Liver (tissue), 3 donors: ENCODE measurements around the gene GMEB1.

Experiments used
- CTCF ChIP-seq: fragments of 150-350 bp; IDR thresholded peaks from 2 replicates; pipeline ENCODE4 v1.5.1; 2017; ENCODE audit warnings: improper control_type of control experiment, low read depth, low read length; ENCODE audit not compliant: missing input control
- EGR1 ChIP-seq, 2 donors: IDR thresholded peaks; 2 replicates each; pipeline ENCODE4 v1.6.1; 2016 to 2018; ENCODE audit warnings: antibody characterized with exemption in 2 of 2, low read depth in 2 of 2
- FOXA2 ChIP-seq: IDR thresholded peaks from 2 replicates; pipeline ENCODE4 v1.6.1; 2016; ENCODE audit warnings: antibody characterized with exemption
- RAD21 ChIP-seq, 2 donors: IDR thresholded peaks; 2 replicates each; pipeline ENCODE4 v1.6.1; 2016; ENCODE audit warnings: antibody characterized with exemption in 2 of 2, mild to moderate bottlenecking in 2 of 2
- donor health status: healthy.
- donor health status: healthy.

DNA sequence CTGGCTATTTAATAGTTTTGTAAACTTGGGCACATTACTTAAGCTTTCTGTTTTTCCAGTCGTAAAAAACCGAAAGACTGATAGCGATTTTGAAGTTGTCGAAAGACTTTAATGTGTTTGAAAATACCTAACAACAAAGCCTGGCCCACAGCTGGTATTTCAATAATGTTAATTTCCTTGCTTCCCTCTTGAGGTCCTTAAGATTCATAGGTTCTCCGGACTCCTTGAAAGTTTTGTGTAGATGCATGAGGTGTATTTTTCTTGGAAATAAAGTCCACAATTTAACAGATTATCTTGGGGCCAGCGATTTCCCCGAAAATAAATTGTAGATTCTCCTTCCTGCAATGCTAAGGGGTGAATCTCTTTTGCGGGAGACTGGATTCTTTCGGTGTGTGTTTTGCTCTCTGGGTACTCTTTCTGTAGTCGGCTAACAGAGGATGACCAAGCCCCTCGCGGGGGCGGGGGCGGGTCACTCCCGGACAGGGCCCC is 67.4 kb downstream of the GMEB1 start:
- TF ChIP-seq EGR1 (IDR thresholded peaks at IDR 0.05; ENCODE audit: low read depth in 2 of 2) = no peak
- TF ChIP-seq CTCF = no peak
- TF ChIP-seq FOXA2 = no peak
- TF ChIP-seq RAD21 (IDR thresholded peaks at IDR 0.05) = no peak
